SIG-M5 treated with dmso at 0.1 percent for 504 hours (cell line): Measurements from ENCODE around the gene CFD.
"Not testable (repeated sequence)": the region's sequence is repeated elsewhere in the genome, so short reads cannot be mapped to it uniquely, and the experiment has no call there.

Source experiments
- DNase-seq: peaks from one replicate; lab custom pipeline; 2025; ENCODE audit not compliant: unreplicated experiment; lab: John Stamatoyannopoulos, UW

Gene CFD

GRCh38 chr19:887599-887998 is 28.1 kb downstream of the CFD start:
- DNase-seq = no peak

DNA sequence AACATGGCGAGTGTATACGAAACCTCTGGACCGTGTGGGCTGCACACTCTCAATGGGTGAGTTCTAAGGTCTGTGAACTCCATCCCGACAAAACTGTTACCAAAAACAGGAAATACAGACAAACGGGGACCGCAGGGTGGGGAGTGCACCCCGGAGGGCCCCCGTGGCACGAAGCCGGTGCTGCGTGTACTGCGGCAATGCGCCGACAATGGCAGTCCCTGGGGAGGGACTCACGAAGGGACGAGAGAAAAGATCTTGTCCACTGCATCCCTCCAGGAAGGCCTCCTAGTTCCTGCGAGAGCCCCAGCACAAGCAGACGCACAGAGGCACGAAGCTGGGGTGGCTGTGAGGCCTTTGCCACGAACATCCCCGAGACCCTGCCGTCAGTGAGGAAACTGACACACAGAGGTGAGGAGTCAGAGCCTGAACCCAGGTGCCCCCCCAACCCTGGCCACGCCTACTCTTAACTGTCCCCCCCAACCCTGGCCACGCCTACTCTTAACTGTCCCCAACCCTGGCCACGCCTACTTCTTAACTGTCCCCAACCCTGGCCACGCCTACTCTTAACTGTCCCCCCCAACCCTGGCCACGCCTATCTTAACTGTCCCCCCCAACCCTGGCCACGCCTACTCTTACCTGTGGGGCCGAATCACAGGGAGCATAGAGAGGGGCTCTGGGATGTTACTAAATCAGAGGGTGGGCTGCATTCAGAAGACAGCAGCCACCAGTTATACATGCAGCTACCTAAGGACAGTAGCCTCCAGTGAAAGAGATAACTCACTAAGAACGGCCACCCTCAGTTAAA is 29.3 kb downstream of the CFD start:
- DNase-seq = no peak

DNA sequence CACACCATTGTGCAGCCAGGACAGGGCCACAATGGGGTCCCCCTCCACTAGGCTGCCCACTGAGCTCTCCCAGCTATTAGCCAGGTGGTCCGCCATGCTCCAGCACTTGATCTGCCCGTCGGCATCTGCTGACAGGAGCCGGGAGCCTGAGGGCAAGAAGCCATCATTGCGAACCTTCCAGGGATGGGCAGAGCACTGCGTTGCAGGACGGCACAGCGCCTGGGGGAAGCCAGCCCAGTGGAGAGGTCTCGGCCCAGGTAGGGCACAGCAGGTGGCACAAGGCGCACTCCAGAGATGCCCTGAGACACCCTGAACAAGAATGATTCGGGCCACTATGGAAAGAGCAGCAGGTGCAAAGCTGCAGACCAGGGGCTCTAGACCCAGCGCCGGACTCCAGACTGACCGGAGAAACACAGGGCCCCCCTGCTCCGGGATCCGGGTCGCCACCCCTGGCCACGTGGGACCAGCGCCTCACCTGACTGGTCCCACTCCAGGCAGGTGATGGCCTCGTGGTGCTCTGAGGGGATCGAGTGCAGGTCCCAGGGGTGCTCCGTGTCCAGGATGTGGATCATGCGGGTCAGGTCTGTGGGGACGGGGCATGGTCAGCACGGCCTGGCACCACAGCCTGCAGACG is 30.3 kb downstream of the CFD start:
- no peak for DNase-seq

GRCh38 chr19:890831-891230 is 31.4 kb downstream of the CFD start:
- DNase-seq = no peak

DNA sequence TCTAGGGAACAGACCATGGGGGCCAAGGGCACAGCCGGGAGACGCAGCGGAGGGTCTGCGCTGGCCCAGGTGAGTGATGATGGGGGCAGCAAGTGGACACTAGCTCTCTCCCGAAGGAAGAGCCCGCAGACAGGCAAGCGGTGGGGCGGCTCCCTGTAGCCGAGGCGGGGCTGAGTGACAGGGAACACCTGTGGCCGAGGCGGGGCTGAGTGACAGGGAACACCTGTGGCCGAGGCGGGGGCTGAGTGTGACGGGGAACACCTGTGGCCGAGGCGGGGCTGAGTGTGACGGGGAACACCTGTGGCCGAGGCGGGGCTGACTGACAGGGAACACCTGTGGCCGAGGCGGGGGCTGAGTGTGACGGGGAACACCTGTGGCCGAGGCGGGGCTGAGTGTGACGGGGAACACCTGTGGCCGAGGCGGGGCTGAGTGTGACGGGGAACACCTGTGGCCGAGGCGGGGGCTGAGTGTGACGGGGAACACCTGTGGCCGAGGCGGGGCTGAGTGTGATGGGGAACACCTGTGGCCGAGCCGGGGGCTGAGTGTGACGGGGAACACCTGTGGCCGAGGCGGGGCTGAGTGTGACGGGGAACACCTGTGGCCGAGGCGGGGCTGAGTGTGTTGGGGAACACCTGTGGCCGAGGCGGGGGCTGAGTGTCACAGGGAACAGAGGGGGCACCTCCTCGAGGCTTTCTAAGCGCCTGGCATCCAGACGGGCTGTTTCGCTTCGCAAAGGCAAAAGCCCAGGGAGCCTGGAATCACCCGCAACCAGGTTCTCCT is 32.1 kb downstream of the CFD start:
- DNase-seq = not testable (repeated sequence)

DNA sequence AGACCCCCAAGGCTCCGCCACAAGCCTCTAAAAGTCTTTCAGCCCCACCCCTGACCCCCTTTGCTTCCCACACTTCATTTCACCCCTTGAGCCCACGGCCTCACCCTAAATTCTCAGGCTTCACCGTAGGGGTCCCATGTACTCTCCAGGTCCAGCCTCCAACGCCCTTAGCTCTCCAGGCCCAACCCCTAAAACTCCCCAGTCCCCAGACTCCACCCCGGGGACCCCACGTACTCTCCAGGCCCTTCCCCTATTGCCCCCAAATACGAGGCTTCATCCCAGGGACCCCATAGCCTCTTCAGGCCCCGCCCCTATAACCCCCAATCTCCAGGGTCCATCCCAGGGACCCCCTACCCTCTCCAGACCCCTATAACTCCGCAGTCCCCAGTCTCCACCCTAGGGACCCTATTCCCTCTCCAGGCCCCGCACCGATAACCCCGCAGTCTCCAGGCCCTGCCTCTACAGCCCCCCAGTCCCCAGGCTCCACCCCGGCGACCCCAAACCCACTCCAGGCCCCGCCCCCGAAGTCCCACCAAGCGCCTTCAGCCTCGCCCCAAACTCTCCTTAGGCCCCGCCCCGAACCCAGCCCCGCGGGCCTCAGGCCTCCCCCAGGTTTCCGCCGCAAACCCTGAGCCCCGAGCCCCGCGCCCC is 32.9 kb downstream of the CFD start:
- DNase-seq = no peak

DNA sequence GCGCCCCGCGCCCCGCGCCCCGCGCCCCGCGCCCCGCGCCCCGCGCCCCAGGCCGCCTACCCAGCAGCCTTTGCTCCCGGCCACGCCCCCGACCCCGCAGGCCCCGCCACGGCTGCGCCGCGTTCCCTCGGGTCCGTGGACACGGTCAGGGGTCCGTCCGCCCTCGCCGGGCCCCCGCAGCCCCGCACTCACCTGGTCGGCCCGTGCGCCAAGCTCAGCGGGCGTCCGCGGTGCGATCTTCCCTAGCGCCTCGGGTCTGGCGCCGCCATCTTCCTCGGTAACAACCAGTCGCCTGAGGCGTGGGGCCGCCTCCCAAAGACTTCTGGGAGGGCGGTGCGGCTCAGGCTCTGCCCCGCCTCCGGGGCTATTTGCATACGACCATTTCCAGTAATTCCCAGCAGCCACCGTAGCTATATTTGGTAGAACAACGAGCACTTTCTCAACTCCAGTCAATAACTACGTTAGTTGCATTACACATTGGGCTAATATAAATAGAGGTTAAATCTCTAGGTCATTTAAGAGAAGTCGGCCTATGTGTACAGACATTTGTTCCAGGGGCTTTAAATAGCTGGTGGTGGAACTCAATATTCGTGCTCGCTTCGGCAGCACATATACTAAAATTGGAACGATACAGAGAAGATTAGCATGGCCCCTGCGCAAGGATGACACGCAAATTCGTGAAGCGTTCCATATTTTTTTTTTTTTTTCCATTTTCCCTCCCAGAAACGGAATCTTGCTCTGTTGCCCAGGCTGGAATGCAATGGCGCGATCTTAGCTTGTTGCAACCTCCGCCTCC is 33.6 kb downstream of the CFD start, which contains the start of the genes MED16 and RNU6-9:
Gene MED16 (minus strand): TSS at position 294 of the 796 bp plus-strand sequence. CDS start 2,056 bp downstream, outside the sequence.
Gene RNU6-9 (plus strand): TSS at position 591 of the 796 bp plus-strand sequence.
- DNase-seq = peak; percentile 90

- no peak for DNase-seq
Measured at GRCh38 chr19:896434-896833, 37.0 kb downstream of the CFD start.

DNA sequence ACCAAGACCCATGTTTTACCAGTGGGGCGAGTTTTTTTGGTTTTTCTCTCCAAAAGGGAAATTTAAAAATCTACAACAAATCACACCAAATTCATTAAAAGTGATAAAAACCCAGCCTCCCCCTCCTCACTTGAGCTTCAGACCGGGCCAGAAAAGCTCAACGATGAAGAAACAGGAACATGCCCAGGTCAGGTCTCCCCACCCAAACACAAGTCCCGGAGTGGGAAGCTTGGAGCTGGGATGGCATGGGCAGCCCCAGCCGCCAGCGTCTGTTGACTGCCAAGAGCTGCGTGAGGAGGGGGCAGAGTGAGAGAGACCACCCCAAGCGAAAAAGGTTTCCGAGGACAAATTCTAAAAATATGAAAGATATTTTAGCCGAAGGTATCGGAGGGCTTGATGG is 37.5 kb downstream of the CFD start:
- no peak for DNase-seq

GRCh38 chr19:897442-898039 is 38.1 kb downstream of the CFD start:
- no peak for DNase-seq

DNA sequence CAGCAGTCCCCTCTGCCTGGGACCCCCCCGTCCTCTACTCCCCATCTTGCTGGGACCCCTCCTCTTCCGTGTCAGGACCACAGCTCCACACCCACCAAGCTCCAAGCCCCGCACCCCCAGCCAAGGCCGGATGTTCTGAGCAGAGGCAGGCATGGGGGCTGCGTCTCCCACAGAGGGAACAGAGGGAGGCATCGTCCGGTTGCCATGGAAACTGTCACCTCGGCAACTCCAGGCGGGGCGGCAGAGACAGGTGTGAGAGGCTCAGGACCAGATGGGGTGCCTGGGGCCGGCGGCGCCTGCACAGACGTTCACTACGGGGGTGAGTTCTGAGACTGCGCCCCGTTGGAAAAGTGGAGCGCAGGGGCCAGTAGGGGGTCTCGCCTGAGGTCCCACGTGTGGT is 39.2 kb downstream of the CFD start:
- DNase-seq = no peak

DNA sequence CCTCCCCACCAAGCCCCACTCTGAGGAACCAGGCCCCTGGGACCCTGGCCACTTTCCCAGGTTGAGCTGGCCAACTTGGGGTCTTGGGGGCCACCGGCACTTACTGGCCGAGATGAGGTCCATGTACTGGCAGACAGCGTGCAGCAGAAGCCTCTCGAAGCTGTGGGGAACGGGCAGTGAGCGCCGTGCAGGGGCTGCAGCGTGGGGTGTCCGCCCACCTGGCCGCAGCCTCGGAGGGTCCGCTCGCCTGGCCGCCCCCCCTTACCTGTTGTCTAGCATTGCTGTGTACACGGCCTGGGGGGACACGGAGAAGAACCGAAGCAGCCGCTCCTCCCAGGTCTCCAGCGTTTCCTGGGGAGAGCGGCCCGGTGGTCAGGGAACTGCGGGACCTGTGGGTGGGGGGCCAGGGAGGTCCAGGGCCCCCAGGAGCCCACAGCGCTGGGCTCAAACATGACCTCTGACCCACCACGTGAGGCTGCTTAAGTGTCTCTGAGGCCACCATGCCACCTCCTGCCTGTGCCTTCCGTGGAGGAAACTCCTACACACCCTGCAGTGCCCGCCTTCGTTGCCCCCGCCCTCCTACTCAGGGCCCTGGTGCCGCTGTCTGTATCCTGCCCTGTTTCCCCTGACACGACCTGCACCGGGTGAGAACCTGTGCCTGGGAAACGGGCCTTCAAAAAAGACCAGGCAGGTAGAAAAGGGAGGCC is 40.0 kb downstream of the CFD start:
- no peak for DNase-seq

DNA sequence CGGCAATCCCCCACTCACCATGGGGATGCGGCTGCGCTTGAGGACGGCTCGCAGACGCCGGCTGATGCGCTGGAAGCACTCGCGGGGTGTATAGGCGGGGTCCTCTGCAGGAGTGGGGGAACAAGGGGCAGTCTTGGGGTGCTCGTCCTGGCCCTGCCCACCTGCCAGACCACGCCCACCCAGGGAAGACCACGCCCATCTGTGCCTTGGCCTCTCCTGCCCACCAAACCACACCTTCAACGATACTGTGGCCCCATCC is 40.5 kb downstream of the CFD start:
- no peak for DNase-seq

DNA sequence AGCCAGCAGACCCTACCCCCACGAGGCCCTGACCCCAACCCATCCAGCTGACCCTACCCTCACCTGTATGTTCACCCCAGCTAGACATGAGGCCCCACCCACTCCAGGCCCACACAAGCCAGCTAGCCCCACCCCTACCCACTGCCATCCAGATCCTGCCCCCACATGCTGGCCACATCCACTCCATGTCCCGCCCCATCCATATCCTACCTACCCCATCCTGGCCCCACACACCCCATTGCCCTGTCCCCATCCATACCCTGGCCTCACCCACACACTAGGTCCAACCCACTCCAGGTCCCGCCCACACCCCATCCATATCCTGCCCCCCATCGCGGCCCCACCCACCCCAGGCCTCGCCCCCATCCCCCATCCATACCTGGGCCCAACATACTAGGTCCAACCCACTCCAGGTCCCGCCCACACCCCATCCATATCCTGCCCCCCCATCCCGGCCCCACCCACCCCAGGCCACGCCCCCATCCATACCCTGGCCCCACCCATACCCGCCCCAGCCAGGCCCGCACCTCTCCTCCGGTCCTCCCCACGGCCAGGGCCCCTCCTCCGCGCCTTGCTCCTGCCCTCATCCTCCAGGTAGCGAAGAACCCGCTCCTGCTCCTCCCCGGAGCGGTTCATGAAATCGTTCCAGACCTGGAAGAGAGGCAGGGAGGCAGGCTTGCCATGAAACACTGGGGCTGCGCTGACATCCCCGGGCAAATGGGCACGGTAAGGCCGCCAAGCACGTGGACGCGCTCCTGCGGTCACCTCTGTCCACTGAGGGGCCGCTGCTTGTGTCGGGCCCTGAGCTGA is 41.0 kb downstream of the CFD start:
- DNase-seq = no peak

- no peak for DNase-seq
Measured at GRCh38 chr19:901216-902092, 42.0 kb downstream of the CFD start.

DNA sequence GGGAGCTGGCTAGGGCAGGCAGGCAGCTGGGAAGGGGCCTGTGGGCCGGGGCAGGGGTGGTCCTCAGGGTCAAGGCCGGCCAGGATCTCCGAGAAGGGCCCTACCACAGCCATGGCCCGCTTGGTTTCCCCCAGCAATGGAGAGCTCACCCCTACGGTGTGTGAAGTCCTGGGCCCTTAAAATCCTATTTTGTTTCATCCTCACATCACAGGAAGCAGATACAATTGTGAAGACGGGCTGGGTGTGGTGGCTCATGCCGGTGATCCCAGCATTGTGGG is 42.6 kb downstream of the CFD start:
- DNase-seq = no peak

GRCh38 chr19:902446-903226 is 43.2 kb downstream of the CFD start:
- no peak for DNase-seq
